NCI-H2171 treated with DMSO at 0.1 percent for 48 hours (cell line): ENCODE data around the gene ALPL.

ENCODE experiments used
- DNase-seq: peaks from one replicate; lab custom pipeline; 2025; lab: John Stamatoyannopoulos, UW

The ALPL gene

GRCh38 chr1:21576031-21576797, 67.0 kb downstream of the ALPL start:
- DNase-seq = no peak

GRCh38 chr1:21576798-21577187, 67.6 kb downstream of the ALPL start:
- DNase-seq = no peak

- no peak for DNase-seq
Observed at GRCh38 chr1:21577324-21577723, 68.1 kb downstream of the ALPL start.

- DNase-seq = no peak
Observed at GRCh38 chr1:21577933-21578332, 68.7 kb downstream of the ALPL start.

- no peak for DNase-seq
Observed at GRCh38 chr1:21579791-21580190, 70.6 kb downstream of the ALPL start.

- no peak for DNase-seq
Observed at GRCh38 chr1:21584096-21584495, 74.9 kb downstream of the ALPL start.

GRCh38 chr1:21585037-21585436, 75.8 kb downstream of the ALPL start:
- DNase-seq = no peak

- no peak for DNase-seq
Observed at GRCh38 chr1:21586222-21586621, 77.0 kb downstream of the ALPL start.

- no peak for DNase-seq
Observed at GRCh38 chr1:21586846-21587601, 77.8 kb downstream of the ALPL start.

- DNase-seq = peak; percentile 80
Observed at GRCh38 chr1:21587602-21587953, 78.4 kb downstream of the ALPL start.

GRCh38 chr1:21589618-21590017, 80.4 kb downstream of the ALPL start:
- DNase-seq = no peak

- peak; percentile 83 for DNase-seq
Observed at GRCh38 chr1:21590126-21590880, 81.1 kb downstream of the ALPL start.

GRCh38 chr1:21590934-21591333, 81.7 kb downstream of the ALPL start:
- no peak for DNase-seq

GRCh38 chr1:21592086-21592865, 83.1 kb downstream of the ALPL start:
- peak; percentile 66 for DNase-seq

GRCh38 chr1:21593231-21593630, 84.0 kb downstream of the ALPL start:
- no peak for DNase-seq

GRCh38 chr1:21594501-21594900, 85.3 kb downstream of the ALPL start:
- DNase-seq = no peak

GRCh38 chr1:21594935-21595897, 86.0 kb downstream of the ALPL start:
- peak; percentile 39 for DNase-seq

- no peak for DNase-seq
Observed at GRCh38 chr1:21596174-21596573, 87.0 kb downstream of the ALPL start.

GRCh38 chr1:21596628-21597027, 87.4 kb downstream of the ALPL start:
- DNase-seq = no peak

GRCh38 chr1:21597753-21598152, 88.5 kb downstream of the ALPL start:
- DNase-seq = no peak

- DNase-seq = no peak
Observed at GRCh38 chr1:21598417-21598816, 89.2 kb downstream of the ALPL start.
